HG03342 (cell line): ENCODE data around the gene OR2A1.
"Not testable (repeated sequence)": the region's sequence is repeated elsewhere in the genome, so short reads cannot be mapped to it uniquely, and the experiment has no call there.

Experiments used
- ATAC-seq: cut with Tn5 transposase; IDR thresholded peaks from one replicate; pipeline ENCODE4 v1.9.1; 2021; ENCODE audit warnings: mild to moderate bottlenecking, moderate library complexity; ENCODE audit not compliant: unreplicated experiment

OR2A1 gene

DNA sequence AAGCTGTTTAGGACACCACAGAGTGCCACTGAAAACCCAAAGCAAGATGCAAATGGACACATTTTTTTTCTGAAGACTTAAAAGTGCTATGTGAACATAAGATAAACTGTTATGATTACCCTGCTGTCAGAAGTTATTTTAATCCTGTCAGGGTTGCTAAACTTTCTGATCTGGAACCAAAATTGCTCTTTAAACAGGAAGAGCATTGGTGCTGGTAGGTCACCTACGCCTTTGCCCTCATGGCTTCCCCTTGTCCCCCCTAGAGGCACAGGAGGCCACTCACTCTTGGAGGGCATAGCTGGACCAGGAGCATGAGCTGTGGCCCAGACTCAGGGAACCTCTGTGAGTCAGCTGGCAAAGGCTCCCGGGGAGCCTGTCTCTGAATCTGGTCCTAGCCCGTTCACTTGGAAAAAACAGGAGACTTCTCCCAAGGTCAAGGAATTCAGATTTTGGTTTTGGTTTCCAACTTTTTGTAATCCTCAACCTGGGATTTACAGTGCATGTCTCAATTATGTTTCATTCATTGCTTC, 9.5 kb downstream of the OR2A1 start:
- ATAC-seq, result not testable (repeated sequence)

DNA sequence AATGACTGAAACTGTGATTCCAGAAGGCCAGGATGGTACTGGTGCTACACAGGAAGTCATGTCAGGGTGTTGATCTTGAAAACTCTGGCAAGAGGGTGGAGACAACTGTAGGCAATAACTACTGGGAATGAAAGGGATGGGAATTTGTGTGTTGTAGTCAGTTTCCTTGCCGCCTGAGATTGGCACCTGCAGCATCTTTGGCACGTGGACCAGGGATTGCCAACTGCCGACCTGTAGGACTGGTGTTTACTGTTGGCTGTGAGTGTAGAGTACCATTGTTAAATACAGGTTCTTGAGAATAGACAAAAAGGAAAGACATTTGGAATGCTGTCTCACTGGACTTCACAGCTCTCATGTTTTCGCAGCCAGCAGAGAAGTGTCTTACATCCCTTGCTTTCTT, 11.1 kb downstream of the OR2A1 start:
- not testable (repeated sequence) for ATAC-seq

DNA sequence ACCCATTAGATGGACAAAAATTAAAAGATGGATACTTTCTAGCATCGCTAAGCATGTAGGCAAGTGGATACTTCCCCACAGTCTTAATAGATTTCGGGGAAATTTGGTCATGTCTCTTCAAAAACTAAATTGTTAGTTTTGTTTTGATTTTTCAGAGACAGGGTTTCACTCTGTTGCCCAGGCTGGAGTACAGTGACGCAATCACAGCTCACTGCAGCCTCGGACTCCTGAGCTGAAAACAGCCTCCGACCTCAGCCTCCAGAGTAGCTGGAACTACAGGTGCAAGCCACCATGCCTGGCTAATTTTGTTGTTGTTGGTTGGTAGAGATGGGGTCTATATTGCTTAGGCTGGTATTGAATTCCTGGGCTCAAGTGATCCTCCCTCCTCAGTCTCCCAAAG, 13.6 kb downstream of the OR2A1 start:
- not testable (repeated sequence) for ATAC-seq

DNA sequence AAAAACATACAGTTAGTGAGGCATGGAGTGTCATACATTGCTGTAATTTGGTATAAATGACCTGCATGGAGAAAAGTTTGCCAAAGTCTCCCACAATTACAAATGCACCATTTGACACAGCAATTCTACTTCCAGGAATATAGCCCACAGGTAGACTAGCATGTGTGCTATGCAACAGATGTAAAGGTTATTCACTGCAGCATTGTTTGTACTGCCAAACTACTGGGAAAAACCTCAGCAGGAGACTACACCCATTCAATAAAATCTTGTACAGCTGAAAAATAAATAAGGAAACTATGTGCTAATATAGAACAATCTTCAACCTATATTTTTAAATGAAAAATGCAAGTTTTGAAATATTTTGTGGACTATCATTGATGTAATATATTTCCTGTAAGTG, 17.8 kb downstream of the OR2A1 start:
- not testable (repeated sequence) for ATAC-seq

DNA sequence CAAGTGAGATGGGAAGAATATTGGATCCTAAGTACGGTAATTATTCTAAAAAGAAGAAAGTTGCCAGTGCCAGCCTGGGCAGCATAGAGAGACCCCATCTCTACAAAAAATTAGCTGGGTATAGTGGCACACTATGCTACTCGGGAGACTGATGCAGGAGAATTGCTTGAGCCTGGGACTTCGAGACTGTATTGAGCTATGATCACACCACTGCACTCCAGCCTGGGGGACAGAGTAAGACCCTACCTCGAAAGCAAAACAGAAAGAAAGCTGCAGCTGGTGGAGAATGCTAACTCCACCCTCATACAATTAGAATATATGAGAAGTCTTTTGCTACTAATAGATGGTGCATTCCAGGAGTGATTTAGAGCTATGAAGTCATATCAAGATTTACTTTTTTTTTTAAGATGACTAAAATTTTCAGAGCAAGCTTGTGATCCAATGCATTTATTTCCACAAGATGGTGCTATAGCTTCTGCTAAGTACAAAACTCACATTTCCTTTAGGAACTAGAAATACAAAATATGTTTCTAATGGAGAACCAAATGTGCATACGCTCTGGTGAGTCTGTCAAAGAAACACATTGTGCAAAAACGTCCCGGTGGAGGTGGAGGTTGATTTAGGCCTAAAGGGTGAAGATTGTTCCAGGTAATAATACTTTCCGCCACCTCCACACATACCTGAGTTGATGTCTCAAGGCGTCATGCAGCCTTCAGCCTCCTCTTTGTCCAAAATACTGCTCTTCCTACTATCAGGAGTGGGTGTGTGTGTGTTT, 19.2 kb downstream of the OR2A1 start:
- ATAC-seq, result not testable (repeated sequence)

DNA sequence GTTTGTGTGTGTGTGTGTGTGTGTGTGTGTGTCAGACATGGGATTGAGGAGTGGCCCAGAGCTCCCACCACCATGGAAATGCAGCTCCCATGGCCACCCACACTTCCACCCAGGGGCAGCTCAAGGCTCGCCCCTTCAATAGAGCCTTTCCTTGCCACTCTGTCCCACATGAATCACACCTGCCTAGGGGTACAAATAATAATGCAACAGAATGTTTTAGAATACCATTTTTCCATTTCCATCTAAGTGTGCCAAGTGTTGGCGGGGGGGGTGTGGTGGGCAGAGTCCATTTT, 19.7 kb downstream of the OR2A1 start:
- ATAC-seq, result not testable (repeated sequence)

DNA sequence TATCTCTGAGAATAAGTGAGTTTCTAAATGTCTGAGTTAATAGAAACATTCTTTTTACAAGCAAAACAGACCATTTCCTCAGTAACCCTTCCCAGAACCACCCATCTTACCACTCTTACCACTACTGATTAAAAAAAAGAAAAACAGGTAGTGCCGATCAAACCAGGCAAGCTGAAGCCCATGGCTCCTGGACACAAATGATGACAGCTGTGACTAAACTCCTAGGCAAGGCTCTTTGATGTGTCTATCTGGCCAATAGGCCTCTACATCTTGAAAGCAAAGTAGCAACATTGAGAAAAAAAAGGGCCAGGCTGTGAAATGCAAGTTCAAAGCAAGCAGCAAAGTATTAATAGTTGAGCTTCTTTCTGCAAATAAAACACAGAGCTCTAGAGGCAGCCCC, 36.4 kb downstream of the OR2A1 start:
- not testable (repeated sequence) for ATAC-seq

DNA sequence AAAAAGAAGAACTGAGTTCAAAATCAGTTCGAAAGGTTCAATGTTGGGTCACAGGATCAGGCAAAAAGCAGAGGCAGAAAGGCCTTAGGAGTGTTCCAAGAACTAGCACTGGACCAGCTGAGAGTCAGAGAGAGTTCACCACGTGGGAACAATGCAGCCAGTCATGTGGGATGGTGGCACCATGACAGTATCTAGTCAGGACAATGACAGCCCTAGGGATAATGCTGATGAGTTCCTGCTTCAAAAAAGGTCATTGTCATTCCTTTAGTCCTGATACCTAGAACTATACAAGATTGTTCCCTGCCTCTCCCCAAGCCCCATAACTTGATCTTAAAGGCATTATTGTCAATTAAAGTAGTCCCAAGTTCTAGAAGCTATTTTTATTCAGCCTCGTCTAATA, 39.4 kb downstream of the OR2A1 start:
- ATAC-seq, result not testable (repeated sequence)

DNA sequence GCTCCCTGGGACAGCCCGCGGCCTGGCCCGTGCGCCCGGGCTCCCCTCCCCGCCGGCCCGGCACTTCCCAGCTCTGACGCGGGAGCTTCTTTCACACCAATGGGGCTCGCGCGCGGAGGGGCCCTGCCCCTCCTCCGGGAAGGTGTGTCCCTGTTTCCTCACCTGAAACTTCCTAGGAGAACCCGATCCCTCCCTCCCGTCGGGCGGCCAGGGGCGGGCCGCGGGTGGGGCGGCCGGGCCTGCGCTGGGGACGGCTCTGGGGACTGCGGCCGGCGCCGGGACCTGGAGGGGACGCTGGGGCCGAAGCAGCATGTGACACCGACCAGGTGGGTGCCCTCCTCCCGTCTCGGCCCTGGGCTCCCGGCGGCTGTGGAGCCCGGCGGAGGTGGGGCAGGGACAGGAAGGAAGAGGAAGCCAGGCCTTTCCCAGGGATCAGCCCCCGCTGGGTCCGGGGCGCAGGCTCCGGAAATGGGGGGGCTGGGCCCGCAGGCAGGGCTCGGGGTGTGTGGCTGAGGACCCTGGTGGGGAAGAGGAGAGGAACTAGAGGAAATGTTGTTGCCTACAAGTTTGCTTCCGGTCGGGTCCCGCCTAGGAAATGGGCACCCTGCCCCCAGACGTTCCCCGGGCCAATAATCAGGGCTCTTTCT, 43.1 kb downstream of the OR2A1 start, which contains the start of gene ARHGEF5:
TSS of gene ARHGEF5 (plus strand) at position 227 of the 647 bp plus-strand sequence. CDS start 7,268 bp downstream, outside the sequence.
- ATAC-seq, result peak; percentile 74

DNA sequence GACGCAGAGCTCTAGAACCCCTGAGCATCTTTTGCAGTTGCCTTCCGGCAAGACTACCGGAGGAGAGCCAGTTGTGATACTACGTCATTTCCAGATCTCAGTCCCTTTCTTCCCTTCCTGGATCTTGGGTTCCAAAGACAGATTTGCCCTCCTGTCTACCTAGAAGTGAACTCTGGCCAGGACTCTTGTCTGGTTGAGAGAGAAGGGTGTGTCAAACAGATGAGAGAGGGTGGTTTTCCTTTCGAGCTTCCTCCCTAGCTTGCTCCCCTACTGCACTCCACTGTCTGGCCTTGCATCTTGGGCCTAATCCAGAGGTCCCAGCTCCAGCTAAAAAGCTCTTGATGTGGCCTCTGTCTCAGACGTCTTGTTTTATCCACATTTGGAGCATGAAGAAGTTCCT, 44.0 kb downstream of the OR2A1 start:
- not testable (repeated sequence) for ATAC-seq

DNA sequence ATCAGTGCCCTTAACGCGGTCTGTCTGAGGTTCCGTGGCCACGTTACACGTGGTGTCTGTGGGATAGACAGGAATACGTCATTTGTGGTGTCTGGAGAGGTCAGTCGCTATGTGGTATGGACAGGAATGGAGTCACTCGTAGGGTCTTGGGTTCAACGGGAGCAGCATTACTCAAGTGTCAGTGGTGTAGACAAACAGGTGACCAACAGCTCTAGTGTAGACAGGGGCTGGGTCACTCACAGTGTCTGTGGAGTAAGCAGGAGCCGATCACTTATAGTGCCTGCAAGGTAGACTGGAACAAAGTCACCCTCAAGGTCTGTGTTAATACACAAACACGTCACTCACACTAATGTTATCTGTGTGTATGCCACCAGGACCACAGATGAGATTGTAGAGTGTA, 44.6 kb downstream of the OR2A1 start:
- not testable (repeated sequence) for ATAC-seq

DNA sequence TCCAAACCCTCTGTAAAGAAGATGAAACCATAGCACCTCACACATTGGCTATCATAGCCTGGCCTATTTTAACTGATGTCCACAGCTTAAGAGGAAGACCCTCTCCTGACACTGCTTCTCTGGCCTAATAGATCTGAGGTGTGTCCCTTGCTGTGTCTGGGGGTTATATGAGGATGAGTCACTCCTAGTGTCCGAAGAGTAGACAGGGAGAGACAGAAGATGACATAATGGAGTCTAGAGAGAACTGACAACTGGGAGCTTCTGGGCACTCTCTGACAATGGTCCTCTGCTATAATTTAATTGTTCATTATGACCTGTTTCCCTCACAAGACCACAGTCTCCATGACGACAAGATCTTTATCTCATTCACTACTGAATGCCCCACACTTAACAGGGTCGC, 49.8 kb downstream of the OR2A1 start:
- ATAC-seq, result not testable (repeated sequence)

DNA sequence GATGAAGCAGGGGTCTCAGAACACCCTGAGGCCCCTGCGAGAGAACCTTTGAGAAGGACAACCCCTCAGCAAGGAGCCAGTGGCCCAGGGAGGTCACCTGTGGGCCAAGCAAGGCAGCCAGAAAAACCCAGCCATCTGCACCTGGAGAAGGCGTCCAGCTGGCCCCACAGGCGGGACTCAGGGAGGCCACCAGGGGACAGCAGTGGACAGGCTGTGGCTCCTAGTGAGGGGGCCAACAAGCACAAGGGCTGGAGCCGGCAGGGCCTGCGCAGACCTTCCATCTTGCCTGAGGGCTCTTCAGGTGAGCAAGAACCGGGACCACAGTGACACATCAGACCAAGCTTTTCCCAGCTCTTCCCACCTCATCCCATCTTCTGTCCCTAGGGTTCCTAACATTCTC, 53.3 kb downstream of the OR2A1 start:
- not testable (repeated sequence) for ATAC-seq

DNA sequence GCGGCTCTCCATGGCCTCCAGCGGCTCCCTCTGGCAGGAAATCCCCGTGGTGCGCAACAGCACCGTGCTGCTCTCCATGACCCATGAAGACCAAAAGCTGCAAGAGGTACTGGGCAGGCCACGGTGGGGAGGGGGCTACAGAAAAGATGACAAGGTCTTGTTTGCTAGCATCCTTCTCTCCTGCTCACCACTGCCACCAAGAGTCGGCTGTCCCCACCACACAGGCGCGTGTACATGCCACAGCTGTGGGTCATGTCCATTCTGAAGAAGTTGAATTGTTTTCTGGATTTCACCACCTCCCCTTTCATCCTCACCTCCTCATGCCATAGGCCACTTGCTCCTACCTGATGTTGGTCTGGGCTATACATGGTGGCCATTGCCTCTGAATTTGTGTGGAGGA, 55.0 kb downstream of the OR2A1 start:
- ATAC-seq, result not testable (repeated sequence)

DNA sequence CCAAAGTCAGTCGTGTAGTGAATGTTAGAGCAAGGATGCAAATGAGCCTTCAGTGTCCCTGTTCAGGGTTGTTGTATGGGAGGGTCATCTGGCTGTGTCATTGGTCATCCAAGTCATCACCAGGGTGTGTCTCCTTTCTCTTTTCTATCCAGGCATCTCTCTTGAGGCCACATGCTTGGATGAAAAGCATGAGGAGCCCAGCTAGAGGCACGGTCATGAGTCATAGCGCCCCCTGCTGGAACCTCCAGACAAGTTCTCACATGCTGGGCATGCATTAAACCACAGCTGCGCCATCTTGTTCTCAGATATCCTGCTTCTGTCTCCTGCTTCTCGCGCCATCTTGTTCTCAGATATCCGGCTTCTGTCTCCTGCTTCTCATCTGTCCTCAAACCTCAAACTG, 57.0 kb downstream of the OR2A1 start:
- ATAC-seq, result not testable (repeated sequence)
